Midbrain (tissue), 1 donor: Measurements from ENCODE around the gene CCDC146.
"Not testable (repeated sequence)": the region's sequence is repeated elsewhere in the genome, so short reads cannot be mapped to it uniquely, and the experiment has no call there.

Experiments used
- DNase-seq: peaks from one replicate; lab custom pipeline; 2025; lab: John Stamatoyannopoulos, UW

Gene CCDC146

GRCh38 chr7:77154917-77155464 lies 32.6 kb downstream of the CCDC146 start:
- not testable (repeated sequence) for DNase-seq

DNA sequence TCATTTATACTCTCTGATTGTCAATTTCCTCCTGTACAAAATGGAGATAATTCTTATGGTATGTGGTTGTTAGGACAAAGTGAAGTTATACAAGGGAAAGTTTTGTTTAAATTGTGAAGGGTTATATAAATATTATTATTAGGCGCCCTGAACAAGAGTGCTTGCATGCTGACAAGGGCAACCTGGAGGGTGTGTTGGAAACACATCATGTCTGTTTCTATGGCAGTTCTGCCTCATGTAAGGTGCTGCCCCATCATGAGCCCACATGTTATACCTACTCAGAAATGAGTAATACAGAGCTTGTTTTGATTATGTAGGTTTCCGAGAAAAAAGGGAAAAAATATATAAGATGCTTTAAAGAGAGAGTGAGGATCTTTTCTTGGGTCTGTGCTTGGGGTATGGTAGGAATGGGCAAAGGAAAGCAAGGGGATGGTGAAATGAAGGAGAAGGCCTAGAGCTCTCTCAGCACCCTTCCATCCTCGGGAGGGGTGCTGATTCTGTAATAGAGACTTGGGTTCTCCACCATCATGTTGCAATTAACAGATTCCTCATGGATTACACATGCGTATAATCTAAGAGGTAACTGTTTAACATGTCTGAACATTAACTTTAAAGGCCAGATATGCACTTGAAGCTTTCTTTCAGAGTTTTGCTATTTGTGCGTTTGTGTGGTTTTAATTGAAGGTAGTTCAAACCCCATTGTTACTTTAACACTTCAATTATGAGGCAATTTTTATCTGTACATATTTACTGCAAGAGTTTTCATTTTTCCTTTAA lies 33.4 kb downstream of the CCDC146 start:
- not testable (repeated sequence) for DNase-seq

DNA sequence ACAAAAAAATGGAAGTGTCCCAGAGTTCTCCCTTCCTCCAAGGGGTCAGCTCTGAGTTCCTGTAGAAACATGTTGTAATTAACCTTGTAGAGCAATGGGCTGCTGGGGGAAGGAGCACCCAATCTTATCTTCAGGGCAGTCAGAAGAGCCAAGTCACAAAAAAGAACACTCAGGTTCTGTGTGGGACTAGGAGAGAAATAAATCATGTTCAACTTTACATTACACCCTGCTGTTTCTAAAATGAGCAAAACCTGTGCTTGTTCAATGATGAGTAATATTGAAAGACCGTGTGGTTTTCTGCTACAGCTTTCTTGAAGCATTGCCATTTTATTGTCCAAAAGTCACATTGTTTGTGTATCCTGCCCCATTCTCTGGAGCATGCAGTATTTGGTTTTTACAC lies 34.6 kb downstream of the CCDC146 start:
- not testable (repeated sequence) for DNase-seq

GRCh38 chr7:77157446-77157845 lies 35.0 kb downstream of the CCDC146 start:
- no peak for DNase-seq

DNA sequence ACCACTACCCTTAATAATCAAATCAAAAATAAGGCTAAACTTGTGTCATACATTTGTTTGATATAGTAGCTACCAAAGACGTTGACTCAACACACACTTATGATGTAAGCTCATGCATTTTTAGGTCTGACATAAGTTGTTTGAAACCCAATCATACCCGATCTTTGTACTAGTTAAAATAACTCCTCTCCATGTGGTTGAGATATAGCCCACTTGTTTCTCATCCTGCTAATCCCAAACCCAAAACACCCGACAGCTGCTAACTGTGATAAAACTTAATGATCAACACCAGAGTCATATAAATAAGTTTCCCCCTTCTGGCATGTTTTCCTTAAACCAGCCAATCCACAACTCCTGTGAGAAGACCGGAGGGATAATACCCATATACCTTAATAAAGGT lies 48.7 kb downstream of the CCDC146 start:
- DNase-seq: not testable (repeated sequence)

- DNase-seq: not testable (repeated sequence)
Observed at GRCh38 chr7:77172437-77173172, 50.2 kb downstream of the CCDC146 start.

GRCh38 chr7:77174418-77174817 lies 52.0 kb downstream of the CCDC146 start:
- DNase-seq: not testable (repeated sequence)

GRCh38 chr7:77175274-77175800 lies 52.9 kb downstream of the CCDC146 start:
- not testable (repeated sequence) for DNase-seq

DNA sequence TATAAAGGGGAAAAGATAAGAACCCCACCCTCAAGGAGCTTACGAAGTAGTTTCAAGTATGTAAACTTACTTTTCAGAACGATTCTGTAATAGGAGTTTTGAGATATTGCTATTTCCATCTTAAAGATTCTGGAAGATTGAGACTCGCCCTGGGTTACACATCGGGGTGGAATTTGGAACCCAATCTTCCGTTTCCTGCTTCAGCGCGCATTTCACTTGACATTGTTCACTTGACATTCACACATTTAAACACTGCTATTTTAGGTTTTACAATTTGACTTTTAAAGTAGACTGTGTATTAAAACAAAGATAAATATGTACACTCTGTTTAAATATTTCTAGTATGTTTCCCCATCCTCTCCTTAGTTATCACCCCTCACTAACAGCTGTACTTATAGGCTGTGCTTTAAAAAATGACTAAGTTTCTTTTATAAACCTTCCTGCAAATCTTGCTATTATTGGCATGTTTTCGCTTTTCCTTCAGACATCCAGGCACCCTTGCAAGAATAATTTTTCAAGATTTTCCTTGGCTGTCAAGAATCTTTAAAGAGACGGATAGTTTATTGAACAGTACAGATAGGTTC lies 55.0 kb downstream of the CCDC146 start:
- DNase-seq: not testable (repeated sequence)

GRCh38 chr7:77178024-77178423 lies 55.6 kb downstream of the CCDC146 start:
- not testable (repeated sequence) for DNase-seq

DNA sequence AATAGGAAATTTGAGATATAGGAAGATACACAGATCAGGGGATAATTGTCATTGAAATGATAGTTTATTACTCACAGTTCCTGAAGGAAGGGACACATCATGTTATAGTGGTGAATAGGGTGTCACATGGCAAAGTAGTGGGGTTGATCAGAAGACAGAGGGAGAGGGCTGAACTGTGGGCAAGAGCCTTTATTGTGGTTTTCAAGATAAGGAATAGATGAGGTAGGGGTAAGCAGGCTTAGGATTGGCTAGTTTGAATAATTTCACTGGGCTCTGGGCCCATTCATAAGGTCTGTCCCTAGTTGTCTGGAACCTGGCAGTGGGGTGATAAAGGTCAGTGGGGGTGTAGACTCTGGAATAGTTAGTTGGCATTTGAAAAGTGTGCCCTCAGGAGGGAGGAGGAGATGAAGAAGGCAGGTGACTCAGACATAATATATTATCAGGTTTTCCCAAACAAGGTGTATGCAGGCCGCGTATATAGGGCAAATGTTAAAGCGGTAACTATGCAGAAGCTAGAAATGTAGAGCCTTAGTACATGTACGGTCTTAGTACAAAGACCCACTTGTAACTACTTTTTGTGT lies 58.7 kb downstream of the CCDC146 start:
- DNase-seq: no peak

DNA sequence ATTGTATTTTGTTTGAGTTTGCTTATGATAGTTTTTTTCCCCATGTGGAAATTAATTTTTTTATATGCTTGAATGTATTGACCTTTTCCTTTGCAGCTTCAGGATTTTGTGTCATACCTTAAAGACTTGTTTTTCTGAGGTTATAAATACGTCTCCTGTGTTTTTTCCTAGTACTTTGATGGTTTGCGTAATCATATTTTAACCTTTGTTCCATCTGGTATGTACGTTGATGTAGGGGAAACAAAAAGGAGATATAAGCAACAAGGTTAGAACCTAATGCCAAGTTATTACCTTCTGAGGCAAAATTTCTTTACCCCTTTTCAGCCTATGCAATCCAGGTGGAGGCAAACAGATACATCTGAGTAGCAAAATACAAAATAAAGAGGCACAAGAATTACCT lies 59.3 kb downstream of the CCDC146 start:
- DNase-seq: no peak

DNA sequence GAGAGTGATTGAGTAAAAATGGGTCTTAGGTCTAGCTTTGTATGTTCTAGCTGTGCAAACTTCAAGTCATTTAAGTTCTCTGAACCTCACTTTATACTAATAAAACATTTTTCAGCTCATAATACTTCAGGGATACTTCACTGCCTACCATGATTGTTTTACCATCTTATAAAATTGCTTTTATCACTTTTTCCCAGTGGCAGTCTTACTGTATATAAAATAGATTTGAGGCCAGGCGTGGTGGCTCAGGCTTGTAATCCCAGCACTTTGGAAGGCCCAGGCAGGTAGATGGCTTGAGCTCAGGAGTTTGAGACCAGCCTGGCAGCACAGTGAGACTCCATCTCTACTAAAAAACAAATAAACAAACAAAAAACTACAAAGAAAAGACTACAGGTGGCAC lies 59.8 kb downstream of the CCDC146 start:
- no peak for DNase-seq

GRCh38 chr7:77184463-77184862 lies 62.0 kb downstream of the CCDC146 start:
- DNase-seq: no peak

DNA sequence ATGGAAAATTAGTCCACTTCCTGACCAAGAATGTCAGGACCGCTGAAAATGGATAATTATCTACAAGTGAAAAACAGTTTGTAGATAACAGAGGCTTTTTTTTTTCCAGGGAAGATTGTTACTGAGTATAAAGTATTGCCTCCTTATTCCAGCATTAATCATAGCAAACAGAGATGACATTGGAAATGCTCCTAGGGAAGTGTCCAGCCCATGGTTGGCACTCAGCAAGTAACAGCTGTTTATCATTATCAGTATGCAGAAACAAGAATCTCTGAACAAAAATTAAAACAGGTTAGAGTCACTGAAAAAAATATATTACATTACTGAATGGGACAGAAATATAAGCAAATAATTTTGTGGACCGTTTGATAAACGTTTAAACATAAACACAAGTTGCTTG lies 62.6 kb downstream of the CCDC146 start:
- no peak for DNase-seq

GRCh38 chr7:77185866-77186265 lies 63.5 kb downstream of the CCDC146 start:
- no peak for DNase-seq

DNA sequence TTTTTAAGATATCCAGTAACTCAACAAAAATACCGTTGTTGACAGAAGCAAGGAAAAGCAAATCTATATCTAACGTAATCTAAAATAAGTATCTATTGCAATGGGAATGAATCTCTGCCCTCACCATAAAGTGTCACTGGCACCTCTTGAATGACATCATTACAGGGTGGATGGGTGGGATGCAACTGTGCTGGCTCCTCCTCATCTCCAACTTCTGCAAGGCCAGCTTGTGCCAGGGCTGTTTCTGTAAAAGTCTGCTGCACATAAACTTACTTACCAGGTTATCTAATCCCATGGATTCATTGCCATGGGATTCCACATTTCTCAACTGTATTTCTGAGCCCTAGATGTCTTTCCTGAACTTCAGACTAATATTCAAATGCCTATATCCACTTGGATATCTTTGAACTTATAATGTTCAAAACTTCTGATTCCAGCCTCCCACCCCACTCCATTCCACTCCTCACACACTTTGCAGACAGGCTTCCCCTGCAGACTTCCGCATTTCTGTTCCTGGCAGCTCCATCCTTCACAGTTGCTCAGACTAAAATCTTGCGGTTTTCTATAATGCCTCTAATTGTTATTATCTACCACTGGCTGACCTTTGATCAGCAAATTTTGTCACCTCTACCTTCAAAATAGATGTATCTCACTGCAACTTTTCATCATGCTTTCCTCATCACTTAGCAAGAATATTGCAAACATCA lies 66.5 kb downstream of the CCDC146 start:
- no peak for DNase-seq

GRCh38 chr7:77197141-77197540 lies 74.7 kb downstream of the CCDC146 start:
- no peak for DNase-seq

DNA sequence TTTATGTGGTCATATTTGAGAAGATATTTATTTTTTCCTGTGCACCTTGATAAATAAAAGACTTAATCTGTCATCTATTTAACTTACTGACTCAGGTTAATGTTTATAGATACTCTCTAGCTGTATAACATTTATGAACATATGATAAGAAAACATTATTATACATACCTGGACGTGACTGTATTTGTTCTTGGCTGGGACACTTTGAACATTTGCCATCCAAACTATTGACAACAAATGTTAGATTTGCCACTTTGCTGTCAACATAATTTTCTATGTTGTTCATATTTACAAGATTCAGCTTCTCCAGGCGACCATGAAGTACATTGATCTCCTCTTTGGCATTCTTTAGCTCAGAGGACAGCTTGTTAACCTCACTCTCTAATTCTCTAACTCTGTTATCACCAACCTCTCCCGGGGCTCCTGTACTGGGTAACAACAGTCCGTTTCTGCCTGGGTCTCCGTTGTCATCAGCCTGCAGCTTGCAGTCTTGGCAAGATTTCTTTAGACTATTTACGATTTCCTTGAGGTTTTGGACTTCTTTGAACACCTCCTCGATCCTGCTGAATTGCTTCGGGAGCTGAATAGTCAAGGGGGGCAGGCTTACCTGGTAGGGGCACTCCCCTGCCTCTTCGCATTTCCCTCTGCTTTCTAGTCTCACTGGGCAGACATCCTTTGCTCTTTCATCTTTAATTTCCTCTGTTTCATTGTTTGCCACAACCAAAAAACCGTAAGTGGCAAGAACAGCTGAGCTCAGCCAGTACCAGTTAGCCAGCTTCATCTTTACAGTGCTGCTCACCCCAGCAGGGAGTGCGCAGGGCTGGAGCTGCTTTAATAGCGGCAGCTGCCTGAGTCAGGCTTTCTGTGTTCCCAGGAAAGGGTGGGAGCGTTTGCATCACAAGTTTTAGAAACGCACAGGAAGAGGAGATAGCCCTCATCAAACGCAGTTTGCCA lies 76.9 kb downstream of the CCDC146 start, which contains the start of gene FGL2:
Gene FGL2 (minus strand): TSS at position 807 of the 954 bp plus-strand sequence. CDS start 26 bp downstream, at position 781.
- DNase-seq: peak; percentile 26

DNA sequence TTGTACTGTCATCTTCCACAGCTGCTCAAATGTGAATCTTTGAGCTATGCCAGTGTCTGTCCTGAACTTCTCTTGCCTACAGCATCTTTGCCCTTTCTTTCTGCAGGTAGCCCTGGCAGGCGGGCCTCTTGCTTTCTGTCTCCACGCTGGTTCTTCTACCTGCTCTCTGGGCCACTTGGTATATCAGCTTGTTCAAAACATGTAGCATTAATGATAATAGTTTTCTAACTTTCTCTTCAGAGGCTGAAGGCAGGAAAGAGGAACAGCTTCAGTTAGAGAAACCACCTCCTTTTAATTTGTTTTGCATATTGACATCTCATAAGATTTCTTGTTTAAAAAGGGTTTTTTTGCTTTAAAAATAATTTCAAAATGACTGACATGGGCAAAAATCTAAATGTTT lies 78.1 kb downstream of the CCDC146 start:
- no peak for DNase-seq
